ENCODE data around the gene SMPD4. TPM values are rescaled to one million over a fixed set of nuclear protein-coding genes. Genes with fewer than 3 reads are reported as not detected.
"Not testable (repeated sequence)": the region's sequence is repeated elsewhere in the genome, so short reads cannot be mapped to it uniquely, and the experiment has no call there.

Gene SMPD4
- total RNA-seq, 1 donor from 2014 or later: 66.3 TPM

DNA sequence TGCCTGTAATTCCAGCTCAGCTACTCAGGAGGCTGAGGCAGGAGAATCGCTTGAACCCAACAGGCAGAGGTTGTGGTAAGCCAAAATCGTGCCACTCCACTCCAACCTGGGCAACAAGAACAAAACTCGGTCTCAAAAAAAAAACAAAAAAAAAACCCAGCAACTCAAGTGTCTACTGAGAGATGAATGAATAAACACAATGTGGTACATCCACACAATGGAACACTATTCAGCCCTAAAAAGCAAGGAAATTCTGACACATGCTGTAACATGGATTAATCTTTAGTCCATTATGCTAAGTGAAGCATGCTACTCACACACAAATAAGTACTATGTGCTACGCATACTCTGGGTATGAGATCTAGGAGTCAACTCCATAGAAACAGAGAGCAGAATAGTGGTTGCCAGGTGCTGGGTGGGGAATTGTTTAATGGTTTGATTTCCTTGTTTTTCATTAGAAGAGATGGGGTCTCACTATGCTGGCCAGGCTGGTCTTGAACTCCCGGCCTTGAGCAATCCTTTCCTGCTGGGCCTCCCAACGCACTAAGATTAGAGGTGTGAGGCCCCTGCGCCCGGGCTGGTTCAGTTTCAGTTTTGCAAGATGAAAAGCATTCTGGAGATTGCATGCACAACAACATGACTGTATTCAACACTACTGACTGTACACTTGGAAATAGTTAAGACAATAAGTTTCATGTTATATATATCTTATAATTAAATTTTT is 15.9 kb downstream of the SMPD4 start:
- H3K27ac ChIP-seq (ENCODE audit: low read depth, low read length): no peak overlapping the region
- peaks cover 6% of the 10 kb centered on the region for H4K20me1 ChIP-seq (ENCODE audit: insufficient read depth, low read length)
- H3K36me3 Mint-ChIP-seq (ENCODE audit: low read depth, unreplicated experiment): peaks cover 13% of the 10 kb centered on the region
- no peaks in the 10 kb centered on the region for H3K27me3 Mint-ChIP-seq (ENCODE audit: low read depth, unreplicated experiment)
- no peaks in the 10 kb centered on the region for H3K79me2 ChIP-seq (ENCODE audit: insufficient read depth, low read length)
- H3K4me3 ChIP-seq (ENCODE audit: insufficient read depth, low read depth, low read length): no peak overlapping the region
- peaks cover 19% of the 10 kb centered on the region for H3K36me3 ChIP-seq (ENCODE audit: insufficient read depth, low read length)
- no peak overlapping the region for H3K9ac ChIP-seq (ENCODE audit: low read length)
- H3K9me3 ChIP-seq (ENCODE audit: insufficient read depth, low read depth, low read length): no peaks in the 10 kb centered on the region
- no peak for FAIRE-seq
- H3K9me3 Mint-ChIP-seq (ENCODE audit: unreplicated experiment): no peaks in the 10 kb centered on the region
- H3K27me3 ChIP-seq (ENCODE audit: insufficient read depth, low read length): no peaks in the 10 kb centered on the region
- no peak overlapping the region for H3K4me3 Mint-ChIP-seq (ENCODE audit: unreplicated experiment)
- no peak for DNase-seq (ENCODE audit: low read depth)
- H3K4me1 ChIP-seq (ENCODE audit: insufficient read depth, low read length): no peaks in the 10 kb centered on the region
- no peak overlapping the region for H3K27ac Mint-ChIP-seq (ENCODE audit: unreplicated experiment)
- no peak overlapping the region for H3K4me2 ChIP-seq (ENCODE audit: low read length)
- no peak overlapping the region for H2AFZ ChIP-seq (ENCODE audit: low read depth, low read length)
- peaks cover 2% of the 10 kb centered on the region for H3K4me1 Mint-ChIP-seq (ENCODE audit: low read depth, unreplicated experiment)
- TF ChIP-seq EZH2 (IDR thresholded peaks at IDR 0.05; ENCODE audit: insufficient read depth, low read length) (no peak), CTCF (IDR thresholded peaks at IDR 0.05; ENCODE audit: insufficient read depth, low read depth, low read length) (no peak)

DNA sequence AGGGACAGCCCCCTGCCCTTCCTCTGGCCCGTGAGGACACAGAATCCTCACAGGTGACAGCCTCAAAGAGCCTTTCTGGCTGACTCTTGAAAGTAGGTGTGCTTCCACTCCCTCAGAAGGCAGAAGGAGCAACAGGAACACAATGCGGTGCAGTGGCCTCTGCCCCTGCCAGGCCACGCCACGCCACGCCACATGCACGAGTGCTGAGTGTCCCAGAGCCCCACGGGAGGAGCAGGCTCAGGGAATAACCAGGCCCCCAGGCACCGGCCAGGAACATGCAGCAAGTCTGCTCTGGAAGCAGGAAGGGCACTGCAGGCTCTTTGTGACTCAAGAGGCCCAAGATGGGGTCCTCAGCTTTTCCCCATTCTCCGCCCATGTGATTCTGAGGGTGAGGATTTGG is 18.4 kb downstream of the SMPD4 start:
- Histone ChIP-seq H3K4me1 (ENCODE audit: insufficient read depth, low read length) (no peaks in the 10 kb centered on the region), H3K9me3 (ENCODE audit: insufficient read depth, low read depth, low read length) (no peaks in the 10 kb centered on the region), H3K4me2 (ENCODE audit: low read length) (no peak overlapping the region), H3K36me3 (ENCODE audit: insufficient read depth, low read length) (peaks cover 19% of the 10 kb centered on the region), H3K4me3 (ENCODE audit: insufficient read depth, low read depth, low read length) (no peak overlapping the region), H4K20me1 (ENCODE audit: insufficient read depth, low read length) (peaks cover 4% of the 10 kb centered on the region), H3K9ac (ENCODE audit: low read length) (no peak overlapping the region), H3K79me2 (ENCODE audit: insufficient read depth, low read length) (no peaks in the 10 kb centered on the region), H3K27me3 (ENCODE audit: insufficient read depth, low read length) (no peaks in the 10 kb centered on the region), H2AFZ (ENCODE audit: low read depth, low read length) (no peak overlapping the region), H3K27ac (ENCODE audit: low read depth, low read length) (no peak overlapping the region)
- Mint-ChIP-seq H3K27me3 (ENCODE audit: low read depth, unreplicated experiment) (no peaks in the 10 kb centered on the region), H3K27ac (ENCODE audit: unreplicated experiment) (no peak overlapping the region), H3K4me1 (ENCODE audit: low read depth, unreplicated experiment) (peaks cover 2% of the 10 kb centered on the region), H3K9me3 (ENCODE audit: unreplicated experiment) (no peaks in the 10 kb centered on the region), H3K36me3 (ENCODE audit: low read depth, unreplicated experiment) (peaks cover 13% of the 10 kb centered on the region), H3K4me3 (ENCODE audit: unreplicated experiment) (no peak overlapping the region)
- FAIRE-seq (no peak), DNase-seq (ENCODE audit: low read depth) (no peak)
- no peak for TF ChIP-seq EZH2 (IDR thresholded peaks at IDR 0.05; ENCODE audit: insufficient read depth, low read length)
- TF ChIP-seq CTCF (IDR thresholded peaks at IDR 0.05; ENCODE audit: insufficient read depth, low read depth, low read length): no peak

DNA sequence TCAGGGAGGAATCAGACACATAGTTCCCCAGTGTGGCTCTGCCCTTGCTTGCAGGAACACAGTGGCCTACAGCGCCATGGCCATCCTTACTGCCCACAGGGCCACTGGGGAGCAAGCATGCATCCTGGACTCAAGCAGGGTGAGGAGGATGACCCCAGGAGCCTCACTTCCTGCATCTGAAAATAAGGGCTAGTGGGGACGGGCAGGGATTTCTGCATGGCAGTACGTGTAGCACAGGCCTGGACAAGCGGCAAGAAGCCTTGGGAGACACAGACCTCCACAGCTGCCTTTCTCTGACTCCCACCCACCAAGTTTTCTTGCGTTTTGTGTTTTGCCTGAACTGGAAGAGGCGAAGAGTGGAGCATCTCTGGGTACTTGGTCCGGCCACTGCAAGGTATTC is 18.9 kb downstream of the SMPD4 start:
- H3K4me3 ChIP-seq (ENCODE audit: insufficient read depth, low read depth, low read length); FAIRE-seq; H3K4me1 Mint-ChIP-seq (ENCODE audit: low read depth, unreplicated experiment): not testable (repeated sequence)

GRCh38 chr2:130160838-130161705 is 20.3 kb downstream of the SMPD4 start:
- FAIRE-seq; H3K9me3 Mint-ChIP-seq (ENCODE audit: unreplicated experiment): not testable (repeated sequence)

More for the DNA sequence above, 18.9 kb downstream of the SMPD4 start:
- H3K27me3 Mint-ChIP-seq (ENCODE audit: low read depth, unreplicated experiment); H3K9me3 ChIP-seq (ENCODE audit: insufficient read depth, low read depth, low read length); H3K27ac Mint-ChIP-seq (ENCODE audit: unreplicated experiment); H3K9ac ChIP-seq (ENCODE audit: low read length); H3K4me2 ChIP-seq (ENCODE audit: low read length); DNase-seq (ENCODE audit: low read depth); H3K9me3 Mint-ChIP-seq (ENCODE audit: unreplicated experiment); H3K79me2 ChIP-seq (ENCODE audit: insufficient read depth, low read length); H3K27me3 ChIP-seq (ENCODE audit: insufficient read depth, low read length); H3K4me3 Mint-ChIP-seq (ENCODE audit: unreplicated experiment); H2AFZ ChIP-seq (ENCODE audit: low read depth, low read length); H4K20me1 ChIP-seq (ENCODE audit: insufficient read depth, low read length); H3K27ac ChIP-seq (ENCODE audit: low read depth, low read length); H3K4me1 ChIP-seq (ENCODE audit: insufficient read depth, low read length): not testable (repeated sequence)
- peaks cover 13% of the 10 kb centered on the region for H3K36me3 Mint-ChIP-seq (ENCODE audit: low read depth, unreplicated experiment)
- H3K36me3 ChIP-seq (ENCODE audit: insufficient read depth, low read length): peaks cover 15% of the 10 kb centered on the region

More at GRCh38 chr2:130160838-130161705, 20.3 kb downstream of the SMPD4 start:
- H2AFZ ChIP-seq (ENCODE audit: low read depth, low read length); H3K9ac ChIP-seq (ENCODE audit: low read length); H3K4me1 Mint-ChIP-seq (ENCODE audit: low read depth, unreplicated experiment); H3K27ac ChIP-seq (ENCODE audit: low read depth, low read length); DNase-seq (ENCODE audit: low read depth); H4K20me1 ChIP-seq (ENCODE audit: insufficient read depth, low read length); H3K4me3 ChIP-seq (ENCODE audit: insufficient read depth, low read depth, low read length); H3K4me1 ChIP-seq (ENCODE audit: insufficient read depth, low read length); H3K4me2 ChIP-seq (ENCODE audit: low read length); H3K27me3 ChIP-seq (ENCODE audit: insufficient read depth, low read length); H3K27ac Mint-ChIP-seq (ENCODE audit: unreplicated experiment); H3K79me2 ChIP-seq (ENCODE audit: insufficient read depth, low read length); H3K4me3 Mint-ChIP-seq (ENCODE audit: unreplicated experiment); H3K9me3 ChIP-seq (ENCODE audit: insufficient read depth, low read depth, low read length); H3K27me3 Mint-ChIP-seq (ENCODE audit: low read depth, unreplicated experiment): not testable (repeated sequence)
- peaks cover 11% of the 10 kb centered on the region for H3K36me3 Mint-ChIP-seq (ENCODE audit: low read depth, unreplicated experiment)
- peaks cover 11% of the 10 kb centered on the region for H3K36me3 ChIP-seq (ENCODE audit: insufficient read depth, low read length)
